ENCODE results near the gene STEEP1. TPM values are rescaled to one million over a fixed set of nuclear protein-coding genes. Genes with fewer than 3 reads are reported as not detected.

Gene STEEP1
- total and polyA plus RNA-seq, 10 of the 15 experiments (the other 5 are each of a cell fraction or from before 2014, with no cell fraction given), result 15.1 to 53.8 (median 26.0) TPM

- TF ChIP-seq SKIL (IDR thresholded peaks at IDR 0.05; ENCODE audit: low read depth, poor library complexity, severe bottlenecking) (no peak), POLR2AphosphoS2 (IDR thresholded peaks at IDR 0.05; ENCODE audit: low read depth, low read length) (no peak), PBX3 (IDR thresholded peaks at IDR 0.05; ENCODE audit: insufficient replicate concordance, low read depth, low read length) (no peak), POU2F2 (IDR thresholded peaks at IDR 0.05; ENCODE audit: borderline replicate concordance, low read depth, low read length) (no peak), ZNF592 (IDR thresholded peaks at IDR 0.05) (no peak)
Measured at GRCh38 chrX:119604766-119605463, 39.7 kb upstream of the STEEP1 start (continued).

Data from GM12878 (cell line).